NT2/D1 (cell line): ENCODE results near the gene TMPRSS11B.
"Not testable (repeated sequence)": the region's sequence is repeated elsewhere in the genome, so short reads cannot be mapped to it uniquely, and the experiment has no call there.

ENCODE experiments used
- DNase-seq: peaks from one replicate; pipeline ENCODE4 v3.0.0-alpha.2; 2011; ENCODE audit warnings: low read depth, low spot score
- H3K27me3 ChIP-seq: 2 replicates; pipeline ENCODE4 v1.6.0; 2011; ENCODE audit warnings: mild to moderate bottlenecking; ENCODE audit not compliant: insufficient read length, insufficient read depth
- H3K36me3 ChIP-seq: 2 replicates; pipeline ENCODE4 v1.6.1; 2011; ENCODE audit warnings: mild to moderate bottlenecking, low read length, mixed read lengths; ENCODE audit not compliant: insufficient read depth, insufficient read length
- H3K4me1 ChIP-seq: 2 replicates; pipeline ENCODE4 v1.5.1; 2011; ENCODE audit not compliant: insufficient read depth, insufficient read length
- H3K4me3 ChIP-seq: 2 replicates; pipeline ENCODE4 v1.5.1; 2011; ENCODE audit warnings: low read depth; ENCODE audit not compliant: insufficient read length
- H3K9ac ChIP-seq: 2 replicates; pipeline ENCODE4 v1.6.0; 2011; ENCODE audit warnings: low read depth; ENCODE audit not compliant: insufficient read length
- H3K9me3 ChIP-seq: 2 replicates; pipeline ENCODE4 v1.5.1; 2011; ENCODE audit warnings: mild to moderate bottlenecking, low read length; ENCODE audit not compliant: insufficient read depth
- SUZ12 ChIP-seq: IDR thresholded peaks from 2 replicates; pipeline ENCODE4 v1.6.1; 2011; ENCODE audit not compliant: insufficient read length, insufficient read depth; ENCODE audit errors: extremely low read depth
- YY1 ChIP-seq: IDR thresholded peaks from 2 replicates; pipeline ENCODE4 v1.6.1; 2011; ENCODE audit not compliant: insufficient read length, insufficient read depth
- ZNF274 ChIP-seq: IDR thresholded peaks from 2 replicates; pipeline ENCODE4 v1.6.1; 2011; ENCODE audit warnings: mild to moderate bottlenecking, low read depth, low read length

The TMPRSS11B gene, protein sequence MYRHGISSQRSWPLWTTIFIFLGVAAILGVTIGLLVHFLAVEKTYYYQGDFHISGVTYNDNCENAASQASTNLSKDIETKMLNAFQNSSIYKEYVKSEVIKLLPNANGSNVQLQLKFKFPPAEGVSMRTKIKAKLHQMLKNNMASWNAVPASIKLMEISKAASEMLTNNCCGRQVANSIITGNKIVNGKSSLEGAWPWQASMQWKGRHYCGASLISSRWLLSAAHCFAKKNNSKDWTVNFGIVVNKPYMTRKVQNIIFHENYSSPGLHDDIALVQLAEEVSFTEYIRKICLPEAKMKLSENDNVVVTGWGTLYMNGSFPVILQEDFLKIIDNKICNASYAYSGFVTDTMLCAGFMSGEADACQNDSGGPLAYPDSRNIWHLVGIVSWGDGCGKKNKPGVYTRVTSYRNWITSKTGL

DNA sequence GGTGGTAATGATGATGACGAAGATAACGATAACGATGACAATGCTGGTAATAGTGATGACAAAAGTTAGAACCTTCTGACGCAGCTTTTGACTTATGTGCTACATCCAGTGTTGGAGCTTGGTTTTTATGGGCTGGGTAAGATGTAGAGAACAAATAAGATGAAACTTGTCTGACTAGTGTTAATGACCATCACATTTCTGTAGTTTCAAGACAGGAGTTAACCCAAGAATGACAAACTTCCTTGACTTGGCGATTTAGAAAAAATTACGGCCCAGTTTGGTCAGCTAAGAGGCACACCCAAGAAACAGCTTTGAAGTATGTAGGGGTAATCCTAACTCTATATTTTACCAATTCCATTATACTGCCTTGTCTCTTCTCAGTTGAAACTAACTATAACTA, at the start of gene TMPRSS11B:
TMPRSS11B (minus strand) TSS at position 101 of the 400 bp plus-strand sequence. CDS start 136 bp downstream, outside the sequence.
- TF ChIP-seq YY1, result no peak
- TF ChIP-seq SUZ12, result no peak
- no peak for TF ChIP-seq ZNF274
- Histone ChIP-seq H3K4me1 (no peaks in the 10 kb centered on the region), H3K4me3 (no peak within 1 kb of the TSS), H3K27me3 (no peaks in the 10 kb centered on the region), H3K9me3 (no peaks in the 10 kb centered on the region), H3K36me3 (no peaks in the 10 kb centered on the region), H3K9ac (no peak within 1 kb of the TSS)
- no peak for DNase-seq

- no peaks in the 10 kb centered on the region for H3K9me3 ChIP-seq
- no peak for DNase-seq
- H3K4me3 ChIP-seq, result no peak overlapping the region
- H3K4me1 ChIP-seq, result no peaks in the 10 kb centered on the region
- no peaks in the 10 kb centered on the region for H3K27me3 ChIP-seq
- H3K36me3 ChIP-seq, result no peaks in the 10 kb centered on the region
- no peak overlapping the region for H3K9ac ChIP-seq
- no peak for TF ChIP-seq SUZ12
- no peak for TF ChIP-seq YY1
- TF ChIP-seq ZNF274, result no peak
Observed at GRCh38 chr4:68291256-68291655, 45.8 kb upstream of the TMPRSS11B start.

- H3K4me1 ChIP-seq, result no peaks in the 10 kb centered on the region
- TF ChIP-seq SUZ12 (no peak), ZNF274 (no peak), YY1 (no peak)
- no peaks in the 10 kb centered on the region for H3K9me3 ChIP-seq
- DNase-seq, result no peak
- H3K36me3 ChIP-seq, result no peaks in the 10 kb centered on the region
- no peak overlapping the region for H3K4me3 ChIP-seq
- no peaks in the 10 kb centered on the region for H3K27me3 ChIP-seq
- no peak overlapping the region for H3K9ac ChIP-seq
Observed at GRCh38 chr4:68288393-68288740, 42.9 kb upstream of the TMPRSS11B start.

GRCh38 chr4:68287704-68288392, 42.4 kb upstream of the TMPRSS11B start:
- no peaks in the 10 kb centered on the region for H3K27me3 ChIP-seq
- no peaks in the 10 kb centered on the region for H3K36me3 ChIP-seq
- no peaks in the 10 kb centered on the region for H3K4me1 ChIP-seq
- DNase-seq, result no peak
- no peaks in the 10 kb centered on the region for H3K9me3 ChIP-seq
- H3K4me3 ChIP-seq, result no peak overlapping the region
- no peak overlapping the region for H3K9ac ChIP-seq
- TF ChIP-seq YY1 (no peak), ZNF274 (no peak), SUZ12 (no peak)

DNA sequence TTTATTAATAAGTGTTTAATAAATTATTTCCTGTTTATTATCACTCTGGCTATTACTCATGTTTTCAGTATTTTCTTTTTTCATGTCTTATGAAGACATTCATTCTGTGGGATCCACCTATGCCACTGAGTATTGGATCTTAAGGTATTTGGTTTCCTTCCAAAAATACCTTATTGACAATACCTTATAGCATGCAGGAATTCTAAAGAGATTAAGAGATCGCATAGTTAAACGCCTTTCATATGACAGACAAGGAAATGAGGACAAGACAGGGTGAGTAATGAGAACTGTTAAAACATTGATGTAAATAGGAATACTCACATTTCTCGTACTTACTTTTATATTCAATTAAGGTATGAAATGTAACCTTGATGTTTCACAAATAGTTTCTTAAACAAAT, 38.2 kb upstream of the TMPRSS11B start:
- Histone ChIP-seq H3K4me1 (no peaks in the 10 kb centered on the region), H3K36me3 (no peaks in the 10 kb centered on the region), H3K27me3 (no peaks in the 10 kb centered on the region), H3K9me3 (0 out of 2 replicates have a peak, but pooled peaks cover 5% of the 10 kb centered on the region), H3K9ac (no peak overlapping the region), H3K4me3 (no peak overlapping the region)
- TF ChIP-seq YY1, result no peak
- TF ChIP-seq SUZ12, result no peak
- no peak for TF ChIP-seq ZNF274
- DNase-seq, result no peak

GRCh38 chr4:68283095-68283494, 37.6 kb upstream of the TMPRSS11B start:
- Histone ChIP-seq H3K9me3 (0 out of 2 replicates have a peak, but pooled peaks cover 5% of the 10 kb centered on the region), H3K27me3 (no peaks in the 10 kb centered on the region), H3K36me3 (no peaks in the 10 kb centered on the region), H3K9ac (no peak overlapping the region), H3K4me1 (no peaks in the 10 kb centered on the region), H3K4me3 (no peak overlapping the region)
- no peak for DNase-seq
- TF ChIP-seq ZNF274, result no peak
- TF ChIP-seq SUZ12, result no peak
- no peak for TF ChIP-seq YY1

DNA sequence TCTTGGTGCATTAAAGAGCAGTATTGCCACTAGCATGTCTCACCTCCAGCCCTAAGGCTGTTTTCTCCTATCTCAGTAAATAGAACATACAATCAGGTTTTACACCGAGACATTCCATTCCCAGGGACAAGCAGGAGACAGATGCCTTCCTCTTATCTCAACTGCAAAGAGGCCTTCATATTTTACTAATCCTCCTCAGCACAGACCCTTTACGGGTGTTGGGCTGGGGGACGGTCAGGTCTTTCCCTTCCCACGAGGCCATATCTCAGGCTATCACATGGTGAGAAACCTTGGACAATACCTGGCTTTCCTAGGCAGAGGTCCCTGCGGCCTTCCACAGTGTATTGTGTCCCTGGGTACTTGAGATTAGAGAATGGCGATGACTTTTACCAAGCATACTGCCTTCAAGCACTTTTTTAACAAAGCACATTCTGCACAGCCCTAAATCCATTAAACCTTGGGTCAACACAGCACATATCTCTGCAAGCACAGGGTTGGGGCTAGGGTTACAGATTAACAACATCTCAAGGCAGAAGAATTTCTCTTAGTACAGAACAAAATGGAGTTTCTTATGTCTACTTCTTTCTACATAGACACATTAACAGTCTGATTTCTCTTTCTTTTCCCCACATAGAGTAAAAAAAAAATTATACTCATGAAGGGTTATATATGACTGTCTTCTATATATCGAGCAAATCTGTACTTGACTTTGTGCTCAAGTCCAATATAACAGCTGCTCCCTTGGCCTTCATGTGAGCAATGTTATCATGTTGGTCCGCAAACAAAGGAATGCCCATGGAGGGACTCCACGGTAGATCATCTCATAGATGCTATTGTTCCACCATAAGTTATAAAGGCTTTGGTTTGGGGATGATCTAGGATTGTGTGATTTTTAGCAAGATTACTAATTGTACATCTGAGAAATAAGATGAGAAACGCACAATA, 36.6 kb upstream of the TMPRSS11B start:
- not testable (repeated sequence) for H3K9me3 ChIP-seq, DNase-seq, H3K36me3 ChIP-seq, H3K27me3 ChIP-seq, H3K9ac ChIP-seq, H3K4me1 ChIP-seq, H3K4me3 ChIP-seq
